ENCODE results near the gene ZFAND2A. TPM values are rescaled to one million over a fixed set of nuclear protein-coding genes. Genes with fewer than 3 reads are reported as not detected.
"Not testable (repeated sequence)": the region's sequence is repeated elsewhere in the genome, so short reads cannot be mapped to it uniquely, and the experiment has no call there.

Gene ZFAND2A
- total and polyA plus RNA-seq, 3 donors from 2014 or later: 32.9 to 61.4 (median 37.8) TPM

DNA sequence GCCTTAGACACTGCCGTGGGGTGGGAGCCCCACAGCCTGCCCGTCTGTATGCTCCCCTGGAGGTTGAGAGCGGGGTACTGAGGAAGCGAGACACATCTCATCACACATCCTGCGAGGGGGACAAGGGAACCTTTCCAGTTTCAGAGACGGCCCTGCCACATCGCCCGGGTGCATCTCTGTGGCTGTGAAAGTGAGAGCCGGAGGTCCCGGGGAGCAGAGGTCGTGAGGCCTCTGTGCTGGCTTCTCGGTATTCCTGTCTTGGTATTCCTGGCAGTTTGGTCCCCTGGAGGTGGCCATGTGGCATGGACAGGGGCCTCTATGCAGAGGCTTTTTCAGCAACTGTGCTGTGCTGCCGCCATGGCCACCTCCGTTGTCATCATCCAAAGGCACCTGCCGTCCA is 41.9 kb upstream of the ZFAND2A start:
- TF ChIP-seq, protein P1, sequence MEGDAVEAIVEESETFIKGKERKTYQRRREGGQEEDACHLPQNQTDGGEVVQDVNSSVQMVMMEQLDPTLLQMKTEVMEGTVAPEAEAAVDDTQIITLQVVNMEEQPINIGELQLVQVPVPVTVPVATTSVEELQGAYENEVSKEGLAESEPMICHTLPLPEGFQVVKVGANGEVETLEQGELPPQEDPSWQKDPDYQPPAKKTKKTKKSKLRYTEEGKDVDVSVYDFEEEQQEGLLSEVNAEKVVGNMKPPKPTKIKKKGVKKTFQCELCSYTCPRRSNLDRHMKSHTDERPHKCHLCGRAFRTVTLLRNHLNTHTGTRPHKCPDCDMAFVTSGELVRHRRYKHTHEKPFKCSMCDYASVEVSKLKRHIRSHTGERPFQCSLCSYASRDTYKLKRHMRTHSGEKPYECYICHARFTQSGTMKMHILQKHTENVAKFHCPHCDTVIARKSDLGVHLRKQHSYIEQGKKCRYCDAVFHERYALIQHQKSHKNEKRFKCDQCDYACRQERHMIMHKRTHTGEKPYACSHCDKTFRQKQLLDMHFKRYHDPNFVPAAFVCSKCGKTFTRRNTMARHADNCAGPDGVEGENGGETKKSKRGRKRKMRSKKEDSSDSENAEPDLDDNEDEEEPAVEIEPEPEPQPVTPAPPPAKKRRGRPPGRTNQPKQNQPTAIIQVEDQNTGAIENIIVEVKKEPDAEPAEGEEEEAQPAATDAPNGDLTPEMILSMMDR (IDR thresholded peaks at IDR 0.05): no peak
- no peak for TF ChIP-seq POLR2A (IDR thresholded peaks at IDR 0.05)
- no peak for DNase-seq
- intact Hi-C loops (cut with DNase I; ENCODE audit: low total_unique reads): no loop called here
- no peaks in the 10 kb centered on the region for H3K27me3 ChIP-seq
- no peak overlapping the region for H3K27ac ChIP-seq
- H3K4me1 ChIP-seq: no peaks in the 10 kb centered on the region
- H3K4me3 ChIP-seq: no peak overlapping the region
- no peaks in the 10 kb centered on the region for H3K36me3 ChIP-seq (ENCODE audit: low read depth, missing control alignments)
- 79 to 87% methylated on average over 15 of the region's 15 CpGs for WGBS, 2 donors
- H3K9me3 ChIP-seq: no peaks in the 10 kb centered on the region

DNA sequence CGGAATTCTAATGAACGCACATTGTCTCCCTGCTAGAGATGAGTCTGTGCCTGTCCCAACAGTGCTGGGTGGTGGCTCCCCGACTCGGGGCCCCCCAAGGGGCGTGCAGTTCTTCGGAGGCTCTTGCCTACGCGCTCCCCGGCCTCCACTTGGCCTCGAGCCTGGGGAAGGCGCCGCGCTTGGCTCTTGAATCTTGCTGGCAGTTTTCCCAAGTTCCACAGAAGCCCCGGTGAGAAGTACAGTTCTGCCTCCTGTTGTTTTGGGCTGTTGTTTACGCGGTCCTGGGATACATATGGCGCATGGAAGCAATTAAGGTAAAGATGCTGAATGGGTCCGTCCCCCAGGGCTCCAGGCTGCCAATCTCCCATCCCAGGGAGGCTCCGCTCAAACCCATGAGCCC is 40.0 kb upstream of the ZFAND2A start:
- TF ChIP-seq POLR2A (IDR thresholded peaks at IDR 0.05): no peak
- TF ChIP-seq, protein P1 (IDR thresholded peaks at IDR 0.05): no peak
- WGBS, 2 donors: 34 to 62% methylated on average over 19 of the region's 19 CpGs
- DNase-seq: no peak

DNA sequence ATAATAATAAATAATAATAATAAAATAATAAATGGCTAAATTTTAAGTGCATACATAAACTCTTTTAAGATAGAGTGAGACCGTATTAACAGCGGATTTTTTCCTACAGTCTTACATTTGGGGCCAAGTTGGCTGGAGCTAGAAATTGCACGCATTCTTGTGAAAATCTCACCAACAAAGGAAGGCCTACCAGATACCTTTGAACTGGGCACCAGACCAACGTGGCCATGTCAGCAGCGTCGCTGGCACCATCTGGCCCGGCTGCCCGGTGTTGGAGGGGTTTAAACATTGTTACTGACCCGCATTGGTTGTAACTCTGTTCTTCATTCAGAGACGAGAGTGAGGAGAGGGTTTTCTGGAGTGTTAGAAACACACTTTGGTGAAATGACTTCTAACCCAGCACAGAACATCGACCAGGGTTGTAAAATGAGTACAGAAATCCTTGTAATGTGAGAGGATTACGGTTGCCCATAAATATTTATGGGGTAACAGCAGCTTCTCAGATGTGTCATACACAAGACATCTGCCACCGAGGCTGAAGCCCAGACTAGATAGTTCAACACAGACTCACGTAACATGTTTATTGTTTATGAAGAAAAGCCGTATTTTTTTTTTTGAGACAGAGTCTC is 38.1 kb upstream of the ZFAND2A start:
- intact Hi-C loops (cut with DNase I; ENCODE audit: low total_unique reads): no loop called here
- DNase-seq: no peak
- Histone ChIP-seq H3K27me3 (no peaks in the 10 kb centered on the region), H3K4me1 (no peaks in the 10 kb centered on the region), H3K27ac (no peak overlapping the region), H3K4me3 (no peak overlapping the region), H3K36me3 (ENCODE audit: low read depth, missing control alignments) (no peaks in the 10 kb centered on the region), H3K9me3 (no peaks in the 10 kb centered on the region)
- TF ChIP-seq, protein P1 (IDR thresholded peaks at IDR 0.05): no peak
- no peak for TF ChIP-seq POLR2A (IDR thresholded peaks at IDR 0.05)
- WGBS, 2 donors: 44 to 46% methylated on average over 15 of the region's 15 CpGs

More for the DNA sequence above, 40.0 kb upstream of the ZFAND2A start:
- intact Hi-C loops (cut with DNase I; ENCODE audit: low total_unique reads): no loop called here
- no peaks in the 10 kb centered on the region for H3K27me3 ChIP-seq
- no peaks in the 10 kb centered on the region for H3K9me3 ChIP-seq
- H3K36me3 ChIP-seq (ENCODE audit: low read depth, missing control alignments): no peaks in the 10 kb centered on the region
- H3K4me3 ChIP-seq: no peak overlapping the region
- no peak overlapping the region for H3K27ac ChIP-seq
- H3K4me1 ChIP-seq: no peaks in the 10 kb centered on the region

DNA sequence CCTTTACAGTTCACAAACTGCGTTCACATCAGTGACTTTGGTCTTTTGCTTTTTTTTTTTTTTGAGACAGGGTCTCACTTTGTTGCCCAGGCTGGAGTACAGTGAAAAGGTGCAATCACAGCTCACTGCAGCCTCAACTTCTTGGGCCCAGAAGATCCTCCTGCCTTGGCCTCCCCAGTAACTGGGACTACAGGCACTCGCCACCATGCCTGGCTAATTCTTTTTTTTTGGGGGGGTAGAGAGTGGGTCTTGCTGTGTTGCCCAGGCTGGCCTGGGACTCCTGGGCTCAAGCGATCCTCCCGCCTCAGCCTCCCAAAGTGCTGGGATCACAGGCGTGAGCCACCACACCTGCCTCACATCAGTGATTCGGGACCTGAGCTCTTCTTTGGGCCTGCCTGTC is 37.0 kb upstream of the ZFAND2A start:
- H3K27me3 ChIP-seq: no peaks in the 10 kb centered on the region
- intact Hi-C loops (cut with DNase I; ENCODE audit: low total_unique reads): no loop called here
- H3K4me3 ChIP-seq: no peak overlapping the region
- H3K36me3 ChIP-seq (ENCODE audit: low read depth, missing control alignments): no peaks in the 10 kb centered on the region
- WGBS, 2 donors: 88 to 94% methylated on average over 5 to 6 of the region's 6 CpGs
- no peak for DNase-seq
- TF ChIP-seq, protein P1 (IDR thresholded peaks at IDR 0.05): no peak
- TF ChIP-seq POLR2A (IDR thresholded peaks at IDR 0.05): no peak
- no peak overlapping the region for H3K27ac ChIP-seq
- no peaks in the 10 kb centered on the region for H3K4me1 ChIP-seq
- H3K9me3 ChIP-seq: no peaks in the 10 kb centered on the region

DNA sequence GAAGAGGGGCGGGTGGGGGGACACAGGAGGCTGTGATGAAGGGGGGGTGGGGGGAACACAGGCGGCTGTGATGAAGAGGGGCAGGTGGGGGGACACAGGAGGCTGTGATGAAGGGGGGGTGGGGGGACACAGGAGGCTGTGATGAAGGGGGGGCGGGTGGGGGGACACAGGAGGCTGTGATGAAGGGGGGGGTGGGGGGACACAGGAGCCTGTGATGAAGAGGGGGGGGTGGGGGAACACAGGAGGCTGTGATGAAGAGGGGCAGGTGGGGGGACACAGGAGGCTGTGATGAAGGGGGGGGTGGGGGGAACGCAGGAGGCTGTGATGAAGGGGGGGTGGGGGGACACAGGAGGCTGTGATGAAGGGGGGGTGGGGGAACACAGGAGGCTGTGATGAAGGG is 36.4 kb upstream of the ZFAND2A start:
- H3K9me3 ChIP-seq; H3K27me3 ChIP-seq; H3K4me1 ChIP-seq; H3K27ac ChIP-seq; intact Hi-C loops (cut with DNase I; ENCODE audit: low total_unique reads); H3K4me3 ChIP-seq; H3K36me3 ChIP-seq (ENCODE audit: low read depth, missing control alignments); DNase-seq: not testable (repeated sequence)
- no CpG with 5 or more reads among the region's 4 CpGs for WGBS, 2 donors
